HCT116 (cell line): ENCODE measurements around the gene CDS1. TPM values are rescaled to one million over a fixed set of nuclear protein-coding genes. Genes with fewer than 3 reads are reported as not detected.

Experiments used
- ATAC-seq: fragments of 200-7000 bp; cut with Tn5 transposase; 2 replicates; pipeline ENCODE4 v1.9.1; 2020; ENCODE audit warnings: mild to moderate bottlenecking, moderate library complexity
- BruUV-seq: library from RNA; stranded (reverse); fragments of 400-500 nt; replicated peaks from 2 replicates; lab custom pipeline; 2021; lab: Mats Ljungman, UMichigan
- CTCF ChIA-PET: fragments of 300-600 bp; sonication (Branson Sonifier 250); formaldehyde crosslinking; loops from one replicate; lab custom pipeline; 2021; ENCODE audit warnings: antibody characterized with exemption; lab: Charles Lee
- POLR2A ChIA-PET: fragments of 300-600, 350-600 bp; sonication (Branson Sonifier 250); formaldehyde crosslinking; loops from one replicate; lab custom pipeline; 2021; ENCODE audit warnings: antibody characterized with exemption; lab: Charles Lee
- RAD21 ChIA-PET, 2 experiments: fragments of 300-600 bp; sonication (Branson Sonifier 250); formaldehyde crosslinking; loops; one replicate each; lab custom pipeline; 2023; ENCODE audit warnings: low total read pairs in 2 of 2; ENCODE audit not compliant: uncharacterized antibody in 2 of 2, unreplicated experiment in 2 of 2, low non-redundant PET in 1 of 2; lab: Charles Lee
- DNase-seq: peaks from one replicate; pipeline ENCODE4 v3.0.0-alpha.2; 2010; ENCODE audit warnings: low read depth, low spot score
- H2AFZ ChIP-seq: fragments of 200-600 bp; shearing (Covaris generic), sonication (generic); 2 replicates; pipeline ENCODE4 v1.6.1; 2017; ENCODE audit warnings: low read depth, mixed run types, mixed read lengths, antibody characterized with exemption, low read length; ENCODE audit not compliant: poor library complexity, severe bottlenecking
- H3K27ac ChIP-seq: 2 replicates; pipeline ENCODE4 v1.5.1; 2012; ENCODE audit warnings: low read depth, low read length
- H3K27me3 ChIP-seq: fragments of 200-600 bp; sonication (generic); 2 replicates; pipeline ENCODE4 v1.6.1; 2016; ENCODE audit warnings: mixed run types, low read length, mixed read lengths; ENCODE audit not compliant: insufficient read depth
- H3K36me3 ChIP-seq, 2 experiments: fragments of 200-500 bp in 1 of 2; fragments of 200-600 bp in 1 of 2; sonication (Bioruptor generic) in 1 of 2; sonication (generic) in 1 of 2; 2 replicates each; pipeline versions ENCODE4 v1.5.1 to v1.6.1; 2014 to 2016; ENCODE audit warnings: low read length in 2 of 2, inconsistent platforms in 1 of 2, mixed read lengths in 1 of 2, mixed run types in 1 of 2; ENCODE audit not compliant: insufficient read depth in 2 of 2, control insufficient read depth in 1 of 2
- H3K4me1 ChIP-seq, 2 experiments: fragments of 200-600 bp in 1 of 2; sonication (generic) in 1 of 2; 2 replicates each; pipeline versions ENCODE4 v1.5.1 to v1.6.1; 2012 to 2017; ENCODE audit warnings: low read length in 2 of 2, inconsistent platforms in 1 of 2, mild to moderate bottlenecking in 1 of 2, mixed read lengths in 1 of 2, mixed run types in 1 of 2, moderate library complexity in 1 of 2; ENCODE audit not compliant: insufficient read depth in 2 of 2, control insufficient read depth in 1 of 2
- H3K4me2 ChIP-seq: fragments of 200-600 bp; sonication (generic); 2 replicates; pipeline ENCODE4 v1.6.1; 2017; ENCODE audit warnings: mixed run types, low read length, mixed read lengths
- H3K4me3 ChIP-seq, 2 experiments: fragments of 200-600 bp in 1 of 2; sonication (generic) in 1 of 2; replicated peaks in 1 of 2; 2 replicates each; pipeline ENCODE4 v1.5.1; 2011 to 2016; ENCODE audit warnings: low read length in 2 of 2, control low read depth in 1 of 2, low read depth in 1 of 2, mild to moderate bottlenecking in 1 of 2, mixed read lengths in 1 of 2, mixed run types in 1 of 2
- H3K79me2 ChIP-seq: fragments of 200-600 bp; sonication (generic); 2 replicates; pipeline ENCODE4 v1.6.1; 2017; ENCODE audit warnings: mild to moderate bottlenecking, mixed run types, low read length, moderate library complexity, mixed read lengths; ENCODE audit not compliant: insufficient read depth
- H3K9ac ChIP-seq: fragments of 200-600 bp; sonication (generic); 2 replicates; pipeline ENCODE4 v1.6.1; 2016; ENCODE audit warnings: low read length, mixed read lengths
- H3K9me2 ChIP-seq: fragments of 200-600 bp; sonication (generic), shearing (Covaris generic); 2 replicates; pipeline ENCODE4 v1.6.1; 2017; ENCODE audit warnings: mixed run types, mild to moderate bottlenecking, moderate library complexity; ENCODE audit not compliant: insufficient read depth
- H3K9me3 ChIP-seq, 2 experiments: fragments of 200-500 bp in 1 of 2; fragments of 200-600 bp in 1 of 2; sonication (Bioruptor generic) in 1 of 2; sonication (generic) in 1 of 2; 2 replicates each; pipeline ENCODE4 v1.6.1; 2014 to 2017; ENCODE audit warnings: low read length in 2 of 2, mixed read lengths in 2 of 2, inconsistent platforms in 1 of 2, low read depth in 1 of 2, mild to moderate bottlenecking in 1 of 2, mixed run types in 1 of 2, moderate library complexity in 1 of 2; ENCODE audit not compliant: control insufficient read depth in 1 of 2, insufficient read depth in 1 of 2
- H4K20me1 ChIP-seq: fragments of 200-600 bp; sonication (generic), shearing (Covaris generic); 2 replicates; pipeline ENCODE4 v1.6.1; 2017; ENCODE audit warnings: mixed run types, mild to moderate bottlenecking, moderate library complexity; ENCODE audit not compliant: insufficient read depth
- ATF3 ChIP-seq: IDR thresholded peaks from 2 replicates; pipeline ENCODE4 v1.6.1; 2012
- CBX3 ChIP-seq: IDR thresholded peaks from 2 replicates; pipeline ENCODE4 v1.6.1; 2012; ENCODE audit warnings: low read depth
- EZH2 ChIP-seq: fragments of 200-600 bp; sonication (generic); IDR thresholded peaks from 2 replicates; pipeline ENCODE4 v1.6.1; 2017; ENCODE audit warnings: antibody characterized with exemption, mixed run types
- FOSL1 ChIP-seq: IDR thresholded peaks from 2 replicates; pipeline ENCODE4 v1.6.1; 2012; ENCODE audit warnings: low read depth
- RAD21 ChIP-seq: IDR thresholded peaks from 2 replicates; pipeline ENCODE4 v1.6.1; 2012; ENCODE audit warnings: low read depth, mild to moderate bottlenecking
- SIN3A ChIP-seq: IDR thresholded peaks from 2 replicates; pipeline ENCODE4 v1.6.1; 2012; ENCODE audit warnings: low read depth
- SP1 ChIP-seq: IDR thresholded peaks from 2 replicates; pipeline ENCODE4 v1.6.1; 2012; ENCODE audit warnings: low read depth
- YY1 ChIP-seq: IDR thresholded peaks from 2 replicates; pipeline ENCODE4 v1.6.1; 2011; ENCODE audit warnings: low read length, low read depth, moderate library complexity, mild to moderate bottlenecking; ENCODE audit not compliant: insufficient replicate concordance; ENCODE audit errors: extremely low read depth
- ZFX ChIP-seq: fragments of 450-650 bp; IDR thresholded peaks from 2 replicates; pipeline ENCODE4 v1.6.1; 2017
- intact Hi-C: fragments of 100-400 bp; cut with micrococcal nuclease; formaldehyde crosslinking; loops from 2 replicates; pipeline ENCODE4 v1.10.0; 2022
- total RNA-seq: library from RNA; stranded (reverse); gene quantifications from one replicate; pipeline ENCODE4 v1.2.1, GENCODE V29; 2021; ENCODE audit not compliant: unreplicated experiment
- TF ChIP-seq, protein P1 (sequence below): IDR thresholded peaks from 2 replicates; pipeline ENCODE4 v1.6.1; 2012
- TF ChIP-seq, protein P2 (sequence below): IDR thresholded peaks from 2 replicates; pipeline ENCODE4 v1.6.1; 2012; ENCODE audit warnings: low read depth
- TF ChIP-seq, protein P3 (sequence below), 3 experiments: fragments of 200-600 bp in 1 of 3; sonication (generic) in 1 of 3; IDR thresholded peaks in 2 of 3; conservative IDR thresholded peaks in 1 of 3; 2 replicates each; pipeline ENCODE4 v1.5.1; 2012 to 2017; ENCODE audit warnings: low read depth in 2 of 3, low read length in 2 of 3, antibody characterized with exemption in 1 of 3, borderline replicate concordance in 1 of 3, control low read depth in 1 of 3, mild to moderate bottlenecking in 1 of 3, mixed read lengths in 1 of 3, mixed run types in 1 of 3, moderate library complexity in 1 of 3; ENCODE audit not compliant: insufficient read depth in 1 of 3

CDS1 gene
- total RNA-seq, 1 experiment from 2014 or later, result 14.6 TPM

DNA sequence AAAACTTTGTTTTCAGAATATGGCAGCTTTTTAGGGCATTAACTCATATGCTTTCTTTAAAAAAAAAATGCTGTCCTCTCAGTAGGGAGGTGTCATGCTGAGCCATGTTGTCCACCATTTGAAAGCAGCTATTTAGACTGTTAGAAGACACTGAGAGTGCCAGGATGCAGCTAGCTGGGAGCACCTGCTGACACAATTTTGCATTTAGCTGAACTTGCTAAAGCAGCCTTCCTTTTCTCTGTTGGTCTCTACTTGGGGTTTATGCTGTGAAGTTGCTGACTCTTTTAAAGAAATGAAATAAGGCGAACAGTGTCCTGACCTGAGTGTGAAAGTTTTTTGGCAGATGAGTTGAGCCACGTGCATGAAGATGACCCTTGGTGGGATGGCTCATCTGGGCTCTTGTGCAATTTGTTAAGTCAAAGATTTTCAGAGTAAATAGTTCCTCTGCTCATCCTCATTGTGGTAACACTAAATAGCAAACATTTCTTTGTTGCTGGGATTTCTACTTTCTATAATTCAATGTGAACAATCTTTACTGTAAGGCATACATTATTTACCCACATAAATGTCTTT, 64.5 kb downstream of the CDS1 start:
- Histone ChIP-seq H3K4me2 (no peak overlapping the region), H3K79me2 (no peaks in the 10 kb centered on the region), H3K27ac (no peak overlapping the region), H3K9me2 (no peaks in the 10 kb centered on the region), H2AFZ (no peak overlapping the region), H3K27me3 (no peaks in the 10 kb centered on the region), H4K20me1 (no peaks in the 10 kb centered on the region), H3K4me3 (no peak overlapping the region), H3K9me3 (no peaks in the 10 kb centered on the region), H3K9ac (no peak overlapping the region), H3K36me3 (0 out of 4 replicates have a peak, but pooled peaks cover 0 to 2% of the 10 kb centered on the region in 2 experiments), H3K4me1 (no peaks in the 10 kb centered on the region)
- TF ChIP-seq, protein P1, sequence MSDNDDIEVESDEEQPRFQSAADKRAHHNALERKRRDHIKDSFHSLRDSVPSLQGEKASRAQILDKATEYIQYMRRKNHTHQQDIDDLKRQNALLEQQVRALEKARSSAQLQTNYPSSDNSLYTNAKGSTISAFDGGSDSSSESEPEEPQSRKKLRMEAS, result no peak
- TF ChIP-seq CBX3 (no peak), EZH2 (no peak)
- DNase-seq (no peak), ATAC-seq (no peak)
- intact Hi-C loops, result no loop called here
- BruUV-seq, result no TSS peak
- RAD21 ChIA-PET, result no interaction called here
- CTCF ChIA-PET, result no interaction called here
- POLR2A ChIA-PET, result no interaction called here

GRCh38 chr4:84648178-84648577, 65.3 kb downstream of the CDS1 start:
- Histone ChIP-seq H4K20me1 (no peaks in the 10 kb centered on the region), H3K79me2 (no peaks in the 10 kb centered on the region), H3K9ac (no peak overlapping the region), H3K9me3 (no peaks in the 10 kb centered on the region), H3K36me3 (0 out of 4 replicates have a peak, but pooled peaks cover 0 to 2% of the 10 kb centered on the region in 2 experiments), H2AFZ (no peak overlapping the region), H3K4me1 (no peaks in the 10 kb centered on the region), H3K9me2 (no peaks in the 10 kb centered on the region), H3K4me3 (no peak overlapping the region), H3K4me2 (no peak overlapping the region), H3K27me3 (no peaks in the 10 kb centered on the region), H3K27ac (no peak overlapping the region)
- no peak for DNase-seq
- CTCF ChIA-PET, result no interaction called here
- BruUV-seq, result no TSS peak
- ATAC-seq, result no peak
- RAD21 ChIA-PET, result no interaction called here
- intact Hi-C loops, result no loop called here
- POLR2A ChIA-PET, result no interaction called here
- TF ChIP-seq, protein P1, result no peak
- TF ChIP-seq, protein P2, sequence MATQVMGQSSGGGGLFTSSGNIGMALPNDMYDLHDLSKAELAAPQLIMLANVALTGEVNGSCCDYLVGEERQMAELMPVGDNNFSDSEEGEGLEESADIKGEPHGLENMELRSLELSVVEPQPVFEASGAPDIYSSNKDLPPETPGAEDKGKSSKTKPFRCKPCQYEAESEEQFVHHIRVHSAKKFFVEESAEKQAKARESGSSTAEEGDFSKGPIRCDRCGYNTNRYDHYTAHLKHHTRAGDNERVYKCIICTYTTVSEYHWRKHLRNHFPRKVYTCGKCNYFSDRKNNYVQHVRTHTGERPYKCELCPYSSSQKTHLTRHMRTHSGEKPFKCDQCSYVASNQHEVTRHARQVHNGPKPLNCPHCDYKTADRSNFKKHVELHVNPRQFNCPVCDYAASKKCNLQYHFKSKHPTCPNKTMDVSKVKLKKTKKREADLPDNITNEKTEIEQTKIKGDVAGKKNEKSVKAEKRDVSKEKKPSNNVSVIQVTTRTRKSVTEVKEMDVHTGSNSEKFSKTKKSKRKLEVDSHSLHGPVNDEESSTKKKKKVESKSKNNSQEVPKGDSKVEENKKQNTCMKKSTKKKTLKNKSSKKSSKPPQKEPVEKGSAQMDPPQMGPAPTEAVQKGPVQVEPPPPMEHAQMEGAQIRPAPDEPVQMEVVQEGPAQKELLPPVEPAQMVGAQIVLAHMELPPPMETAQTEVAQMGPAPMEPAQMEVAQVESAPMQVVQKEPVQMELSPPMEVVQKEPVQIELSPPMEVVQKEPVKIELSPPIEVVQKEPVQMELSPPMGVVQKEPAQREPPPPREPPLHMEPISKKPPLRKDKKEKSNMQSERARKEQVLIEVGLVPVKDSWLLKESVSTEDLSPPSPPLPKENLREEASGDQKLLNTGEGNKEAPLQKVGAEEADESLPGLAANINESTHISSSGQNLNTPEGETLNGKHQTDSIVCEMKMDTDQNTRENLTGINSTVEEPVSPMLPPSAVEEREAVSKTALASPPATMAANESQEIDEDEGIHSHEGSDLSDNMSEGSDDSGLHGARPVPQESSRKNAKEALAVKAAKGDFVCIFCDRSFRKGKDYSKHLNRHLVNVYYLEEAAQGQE, result no peak
- TF ChIP-seq CBX3 (no peak), SP1 (no peak), ATF3 (no peak), RAD21 (no peak), YY1 (no peak), FOSL1 (no peak), SIN3A (no peak), ZFX (no peak)
- TF ChIP-seq, protein P3, sequence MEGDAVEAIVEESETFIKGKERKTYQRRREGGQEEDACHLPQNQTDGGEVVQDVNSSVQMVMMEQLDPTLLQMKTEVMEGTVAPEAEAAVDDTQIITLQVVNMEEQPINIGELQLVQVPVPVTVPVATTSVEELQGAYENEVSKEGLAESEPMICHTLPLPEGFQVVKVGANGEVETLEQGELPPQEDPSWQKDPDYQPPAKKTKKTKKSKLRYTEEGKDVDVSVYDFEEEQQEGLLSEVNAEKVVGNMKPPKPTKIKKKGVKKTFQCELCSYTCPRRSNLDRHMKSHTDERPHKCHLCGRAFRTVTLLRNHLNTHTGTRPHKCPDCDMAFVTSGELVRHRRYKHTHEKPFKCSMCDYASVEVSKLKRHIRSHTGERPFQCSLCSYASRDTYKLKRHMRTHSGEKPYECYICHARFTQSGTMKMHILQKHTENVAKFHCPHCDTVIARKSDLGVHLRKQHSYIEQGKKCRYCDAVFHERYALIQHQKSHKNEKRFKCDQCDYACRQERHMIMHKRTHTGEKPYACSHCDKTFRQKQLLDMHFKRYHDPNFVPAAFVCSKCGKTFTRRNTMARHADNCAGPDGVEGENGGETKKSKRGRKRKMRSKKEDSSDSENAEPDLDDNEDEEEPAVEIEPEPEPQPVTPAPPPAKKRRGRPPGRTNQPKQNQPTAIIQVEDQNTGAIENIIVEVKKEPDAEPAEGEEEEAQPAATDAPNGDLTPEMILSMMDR (IDR thresholded peaks at IDR 0.05 in 2 of 3, conservative IDR thresholded peaks at IDR 0.05 in 1 of 3; ENCODE audit: borderline replicate concordance in 1 of 3, insufficient read depth in 1 of 3, low read depth in 2 of 3, low read length in 2 of 3), result no peak
